Measurements from ENCODE around the gene PRND. TPM values are rescaled to one million over a fixed set of nuclear protein-coding genes. Genes with fewer than 3 reads are reported as not detected.

Gene PRND
- total RNA-seq, 1 donor from 2014 or later: 371 TPM

DNA sequence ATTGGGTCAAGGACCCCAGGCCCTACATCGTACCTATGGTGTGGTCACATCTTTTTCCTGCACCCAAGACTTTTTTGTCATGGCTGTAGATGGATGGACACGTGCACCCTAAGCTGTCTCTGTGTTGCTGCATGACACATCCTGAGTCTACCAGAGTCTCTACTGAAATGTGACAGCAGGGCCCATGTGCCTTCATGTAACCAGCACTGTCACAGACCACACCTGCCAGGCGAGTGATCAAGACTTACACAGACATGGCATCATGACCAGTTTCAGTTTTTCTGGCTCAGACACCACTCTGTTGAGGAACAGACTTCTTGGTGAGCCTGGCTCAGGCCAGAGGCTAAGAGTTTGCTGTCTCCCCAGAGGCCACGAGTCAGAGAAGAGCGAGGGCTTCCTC, 7.6 kb downstream of the PRND start:
- DNase-seq (ENCODE audit: low spot score): no peak
- TF ChIP-seq, protein P1, sequence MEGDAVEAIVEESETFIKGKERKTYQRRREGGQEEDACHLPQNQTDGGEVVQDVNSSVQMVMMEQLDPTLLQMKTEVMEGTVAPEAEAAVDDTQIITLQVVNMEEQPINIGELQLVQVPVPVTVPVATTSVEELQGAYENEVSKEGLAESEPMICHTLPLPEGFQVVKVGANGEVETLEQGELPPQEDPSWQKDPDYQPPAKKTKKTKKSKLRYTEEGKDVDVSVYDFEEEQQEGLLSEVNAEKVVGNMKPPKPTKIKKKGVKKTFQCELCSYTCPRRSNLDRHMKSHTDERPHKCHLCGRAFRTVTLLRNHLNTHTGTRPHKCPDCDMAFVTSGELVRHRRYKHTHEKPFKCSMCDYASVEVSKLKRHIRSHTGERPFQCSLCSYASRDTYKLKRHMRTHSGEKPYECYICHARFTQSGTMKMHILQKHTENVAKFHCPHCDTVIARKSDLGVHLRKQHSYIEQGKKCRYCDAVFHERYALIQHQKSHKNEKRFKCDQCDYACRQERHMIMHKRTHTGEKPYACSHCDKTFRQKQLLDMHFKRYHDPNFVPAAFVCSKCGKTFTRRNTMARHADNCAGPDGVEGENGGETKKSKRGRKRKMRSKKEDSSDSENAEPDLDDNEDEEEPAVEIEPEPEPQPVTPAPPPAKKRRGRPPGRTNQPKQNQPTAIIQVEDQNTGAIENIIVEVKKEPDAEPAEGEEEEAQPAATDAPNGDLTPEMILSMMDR (IDR thresholded peaks at IDR 0.05; ENCODE audit: unreplicated experiment): no peak
- Mint-ChIP-seq H3K4me3 (ENCODE audit: unreplicated experiment) (peak overlapping the region; percentile 44), H3K27ac (ENCODE audit: unreplicated experiment) (peak overlapping the region; percentile 77), H3K27me3 (ENCODE audit: unreplicated experiment) (peaks cover 7% of the 10 kb centered on the region), H3K4me1 (ENCODE audit: unreplicated experiment) (peaks cover 65% of the 10 kb centered on the region), H3K36me3 (ENCODE audit: low read depth, unreplicated experiment) (peaks cover 38% of the 10 kb centered on the region), H3K9me3 (ENCODE audit: unreplicated experiment) (no peaks in the 10 kb centered on the region)

DNA sequence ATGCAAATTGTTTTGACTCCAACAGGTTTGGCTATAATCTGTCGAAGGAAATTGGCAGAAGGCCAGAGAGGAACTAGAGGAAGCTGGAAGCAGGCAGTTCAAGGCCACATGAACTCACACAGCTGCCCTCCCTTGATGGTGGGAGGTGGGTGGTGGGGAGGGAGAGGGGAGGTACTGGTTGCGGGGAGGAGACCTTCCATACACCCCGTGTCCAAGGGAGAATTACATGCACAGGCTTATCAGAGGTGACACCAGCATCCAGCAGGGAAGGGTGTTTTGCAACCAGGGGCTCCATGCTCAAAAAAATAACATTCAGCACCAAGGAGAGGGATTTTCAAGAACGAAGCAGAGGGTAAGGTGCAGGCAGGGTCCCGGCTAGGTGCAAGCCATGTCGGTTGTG, 9.1 kb downstream of the PRND start:
- TF ChIP-seq, protein P1 (IDR thresholded peaks at IDR 0.05; ENCODE audit: unreplicated experiment): no peak
- peaks cover 7% of the 10 kb centered on the region for H3K27me3 Mint-ChIP-seq (ENCODE audit: unreplicated experiment)
- H3K36me3 Mint-ChIP-seq (ENCODE audit: low read depth, unreplicated experiment): peaks cover 30% of the 10 kb centered on the region
- peak overlapping the region; percentile 33 for H3K4me3 Mint-ChIP-seq (ENCODE audit: unreplicated experiment)
- DNase-seq (ENCODE audit: low spot score): peak; percentile 57
- H3K9me3 Mint-ChIP-seq (ENCODE audit: unreplicated experiment): no peaks in the 10 kb centered on the region
- peak overlapping the region; percentile 97 for H3K27ac Mint-ChIP-seq (ENCODE audit: unreplicated experiment)
- peaks cover 55% of the 10 kb centered on the region for H3K4me1 Mint-ChIP-seq (ENCODE audit: unreplicated experiment)

DNA sequence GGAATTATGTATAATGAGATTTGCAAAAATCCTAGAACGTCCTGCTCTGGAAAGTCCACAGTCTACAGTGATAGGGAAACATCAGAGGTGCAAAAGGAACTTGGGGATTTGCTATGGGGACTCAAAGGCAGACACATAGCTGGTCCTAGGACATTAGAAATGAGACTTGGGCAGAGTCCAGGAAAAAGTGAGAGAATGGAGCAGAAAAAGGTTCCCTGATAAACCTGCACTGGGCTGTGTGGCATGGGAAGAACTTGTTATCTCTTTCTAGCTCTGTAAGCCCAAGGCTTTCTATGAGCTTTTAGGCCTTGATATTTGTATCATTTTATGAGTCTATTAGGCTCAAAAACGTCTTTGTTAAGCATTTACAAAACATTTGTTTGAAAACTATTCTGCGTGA, 15.2 kb downstream of the PRND start:
- peaks cover 13% of the 10 kb centered on the region for H3K36me3 Mint-ChIP-seq (ENCODE audit: low read depth, unreplicated experiment)
- peaks cover 22% of the 10 kb centered on the region for H3K27me3 Mint-ChIP-seq (ENCODE audit: unreplicated experiment)
- H3K4me3 Mint-ChIP-seq (ENCODE audit: unreplicated experiment): peak overlapping the region; percentile 9
- peak overlapping the region; percentile 28 for H3K27ac Mint-ChIP-seq (ENCODE audit: unreplicated experiment)
- DNase-seq (ENCODE audit: low spot score): no peak
- peaks cover 26% of the 10 kb centered on the region for H3K4me1 Mint-ChIP-seq (ENCODE audit: unreplicated experiment)
- TF ChIP-seq, protein P1 (IDR thresholded peaks at IDR 0.05; ENCODE audit: unreplicated experiment): no peak
- no peaks in the 10 kb centered on the region for H3K9me3 Mint-ChIP-seq (ENCODE audit: unreplicated experiment)

DNA sequence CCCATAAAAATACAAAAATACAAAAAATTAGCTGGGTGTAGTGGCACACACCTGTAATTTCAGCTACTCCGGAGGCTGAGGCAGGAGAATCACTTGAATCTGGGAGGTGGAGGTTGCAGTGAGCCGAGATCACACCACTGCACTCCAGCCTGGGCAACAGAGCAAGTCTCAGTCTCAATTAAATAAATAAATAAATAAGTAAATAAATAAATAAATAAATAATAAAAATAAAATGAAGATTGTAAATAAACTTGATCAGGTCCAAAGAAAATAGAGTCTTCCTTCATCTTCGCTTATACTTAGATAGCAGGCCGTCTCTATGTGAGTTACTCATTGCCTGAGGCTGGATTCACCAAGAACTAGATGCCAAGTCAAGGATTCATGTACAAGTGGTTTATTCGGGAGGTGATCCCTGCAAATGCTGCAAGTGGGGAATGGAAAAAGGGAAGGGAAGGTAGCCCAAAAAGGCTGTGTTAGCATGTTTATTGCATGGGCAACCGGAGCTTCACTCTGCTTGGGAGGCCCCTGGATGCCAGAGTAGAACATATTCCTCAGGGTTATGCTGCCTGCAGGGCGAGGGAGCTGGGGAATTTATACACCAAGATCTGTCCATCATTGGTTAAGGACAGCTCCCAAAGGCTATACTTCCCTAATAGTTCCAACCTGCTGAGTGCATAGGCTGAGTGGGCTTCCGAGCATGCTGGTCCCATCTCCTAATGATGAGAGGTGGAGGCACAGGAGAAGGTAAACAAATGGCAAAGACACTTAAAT, 16.3 kb downstream of the PRND start:
- Mint-ChIP-seq H3K27ac (ENCODE audit: unreplicated experiment) (no peak overlapping the region), H3K27me3 (ENCODE audit: unreplicated experiment) (peaks cover 15% of the 10 kb centered on the region), H3K4me3 (ENCODE audit: unreplicated experiment) (no peak overlapping the region), H3K9me3 (ENCODE audit: unreplicated experiment) (no peaks in the 10 kb centered on the region), H3K36me3 (ENCODE audit: low read depth, unreplicated experiment) (peaks cover 5% of the 10 kb centered on the region), H3K4me1 (ENCODE audit: unreplicated experiment) (peaks cover 15% of the 10 kb centered on the region)
- DNase-seq (ENCODE audit: low spot score): no peak
- TF ChIP-seq, protein P1 (IDR thresholded peaks at IDR 0.05; ENCODE audit: unreplicated experiment): no peak

DNA sequence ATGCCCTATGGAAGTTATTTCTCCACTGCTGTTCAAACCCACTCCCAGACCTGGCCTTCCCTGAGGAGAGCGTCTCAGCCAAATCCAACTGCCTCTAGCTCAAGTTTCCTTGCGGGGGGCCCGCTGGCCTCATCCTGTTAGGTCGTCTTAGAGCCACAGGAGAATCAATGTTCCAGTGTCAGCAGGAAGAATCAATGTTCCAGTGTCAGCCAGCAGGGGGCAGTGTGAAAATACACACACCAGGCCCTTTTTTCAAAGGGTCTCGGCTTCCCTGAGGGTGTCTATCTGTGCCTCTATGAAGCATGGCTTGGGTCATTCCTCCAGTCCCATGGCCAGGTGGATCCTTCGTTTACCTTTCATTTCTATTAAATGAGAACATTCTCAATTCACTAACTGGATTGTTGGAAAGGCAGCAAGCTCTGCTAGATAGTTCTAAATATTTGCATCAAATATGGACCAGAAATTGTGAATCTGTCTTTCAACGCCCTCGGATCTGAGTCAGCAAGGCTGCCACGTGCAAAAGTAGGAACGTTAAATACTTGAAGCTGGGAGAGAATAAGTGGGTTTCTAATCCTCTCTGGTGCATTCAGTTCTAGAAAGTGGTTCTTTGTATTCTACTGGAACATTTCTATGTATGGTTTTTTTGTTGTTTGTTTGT, 19.2 kb downstream of the PRND start:
- Mint-ChIP-seq H3K4me3 (ENCODE audit: unreplicated experiment) (no peak overlapping the region), H3K4me1 (ENCODE audit: unreplicated experiment) (peaks cover 22% of the 10 kb centered on the region), H3K27me3 (ENCODE audit: unreplicated experiment) (peaks cover 15% of the 10 kb centered on the region), H3K36me3 (ENCODE audit: low read depth, unreplicated experiment) (peaks cover 5% of the 10 kb centered on the region), H3K9me3 (ENCODE audit: unreplicated experiment) (no peaks in the 10 kb centered on the region), H3K27ac (ENCODE audit: unreplicated experiment) (peak overlapping the region; percentile 50)
- TF ChIP-seq, protein P1 (IDR thresholded peaks at IDR 0.05; ENCODE audit: unreplicated experiment): peak; percentile 97
- peak; percentile 62 for DNase-seq (ENCODE audit: low spot score)
